Spleen (tissue), 7 donors: ENCODE results near the gene EVL.

Experiments used
- CTCF ChIP-seq, 11 experiments: fragments of 200-600 bp in 7 of 11; fragments of 450-650 bp in 4 of 11; sonication (generic) in 4 of 11; IDR thresholded peaks in 8 of 11; conservative IDR thresholded peaks in 3 of 11; 1 replicate in 7 of 11; 2 replicates in 4 of 11; pipeline versions ENCODE4 v1.4.0 to v1.8.0; 2016 to 2021; ENCODE audit warnings: antibody characterized with exemption in 11 of 11, inconsistent platforms in 4 of 11, mild to moderate bottlenecking in 1 of 11
- POLR2A ChIP-seq, 3 donors: fragments of 450-650 bp; IDR thresholded peaks; one replicate each; pipeline ENCODE4 v1.5.1; 2017; ENCODE audit warnings: antibody characterized with exemption in 3 of 3, mild to moderate bottlenecking in 1 of 3
- POLR2AphosphoS5 ChIP-seq, 3 donors: sonication (generic); formaldehyde crosslinking; IDR thresholded peaks; one replicate each; pipeline ENCODE4 v1.5.1; 2017; ENCODE audit warnings: antibody characterized with exemption in 3 of 3
- donor health status: DM: no; HTN: no; CAD: no; lungs with moderate emphysema.
- donor health status: DM: no; HTN: no; CAD: no.
- donor health status: DM: no; HTN: no; CAD: no.

- TF ChIP-seq POLR2A (IDR thresholded peaks at IDR 0.05) (no peak), CTCF (IDR thresholded peaks at IDR 0.05 in 8 of 11, conservative IDR thresholded peaks at IDR 0.05 in 3 of 11) (no peak), POLR2AphosphoS5 (IDR thresholded peaks at IDR 0.05) (peak in 1 of 3 donors; percentile 11)
Measured at GRCh38 chr14:100098171-100098570, 32.9 kb downstream of the EVL start.
